ENCODE results near the gene TRPV3.

DNA sequence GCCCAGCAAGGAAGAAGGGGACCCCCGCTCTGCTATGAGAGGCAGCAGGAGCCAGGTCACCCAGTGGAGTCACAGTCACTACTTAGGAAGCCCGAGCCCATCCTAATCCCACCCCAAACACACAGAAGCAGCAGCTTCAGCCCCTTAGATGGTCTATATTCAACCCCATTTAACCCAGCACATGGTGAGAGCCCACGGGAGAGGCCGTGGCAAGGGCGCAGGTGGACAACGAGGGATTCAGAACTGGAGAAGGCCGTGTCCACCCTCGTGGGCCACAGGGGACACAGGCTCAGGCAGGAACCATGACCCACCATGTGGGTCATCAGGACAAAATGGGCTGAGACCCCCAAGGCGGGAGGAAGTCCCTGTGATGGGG lies 1.6 kb upstream of the TRPV3 start:
- TF ChIP-seq, protein P1, sequence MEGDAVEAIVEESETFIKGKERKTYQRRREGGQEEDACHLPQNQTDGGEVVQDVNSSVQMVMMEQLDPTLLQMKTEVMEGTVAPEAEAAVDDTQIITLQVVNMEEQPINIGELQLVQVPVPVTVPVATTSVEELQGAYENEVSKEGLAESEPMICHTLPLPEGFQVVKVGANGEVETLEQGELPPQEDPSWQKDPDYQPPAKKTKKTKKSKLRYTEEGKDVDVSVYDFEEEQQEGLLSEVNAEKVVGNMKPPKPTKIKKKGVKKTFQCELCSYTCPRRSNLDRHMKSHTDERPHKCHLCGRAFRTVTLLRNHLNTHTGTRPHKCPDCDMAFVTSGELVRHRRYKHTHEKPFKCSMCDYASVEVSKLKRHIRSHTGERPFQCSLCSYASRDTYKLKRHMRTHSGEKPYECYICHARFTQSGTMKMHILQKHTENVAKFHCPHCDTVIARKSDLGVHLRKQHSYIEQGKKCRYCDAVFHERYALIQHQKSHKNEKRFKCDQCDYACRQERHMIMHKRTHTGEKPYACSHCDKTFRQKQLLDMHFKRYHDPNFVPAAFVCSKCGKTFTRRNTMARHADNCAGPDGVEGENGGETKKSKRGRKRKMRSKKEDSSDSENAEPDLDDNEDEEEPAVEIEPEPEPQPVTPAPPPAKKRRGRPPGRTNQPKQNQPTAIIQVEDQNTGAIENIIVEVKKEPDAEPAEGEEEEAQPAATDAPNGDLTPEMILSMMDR (IDR thresholded peaks at IDR 0.05): no peak
- TF ChIP-seq EP300 (IDR thresholded peaks at IDR 0.05): no peak
